H1 (cell line): ENCODE data around the gene UTRN. TPM values are rescaled to one million over a fixed set of nuclear protein-coding genes. Genes with fewer than 3 reads are reported as not detected.

Experiments
- CTCF ChIA-PET: fragments of 300-600 bp; sonication (Branson Sonifier 250); formaldehyde crosslinking; loops from one replicate; lab custom pipeline; 2021; ENCODE audit not compliant: partially characterized antibody; lab: Charles Lee
- POLR2A ChIA-PET: fragments of 300-600 bp; sonication (Branson Sonifier 250); formaldehyde crosslinking; loops from one replicate; lab custom pipeline; 2021; ENCODE audit warnings: inconsistent platforms; ENCODE audit not compliant: partially characterized antibody; lab: Charles Lee
- DNase-seq, 2 experiments: peaks; one replicate each; pipeline versions ENCODE4 v3.0.0 to v3.0.0-alpha.2; 2010 to 2022; ENCODE audit warnings: low spot score in 2 of 2, low read depth in 1 of 2, mixed read lengths in 1 of 2
- FAIRE-seq: peaks from 2 replicates; lab custom pipeline; 2011; peaks lifted over from hg19 to GRCh38; lab: Jason Lieb, UNC
- H2AFZ ChIP-seq: 2 replicates; pipeline ENCODE4 v1.8.1; 2012; ENCODE audit warnings: low read length, inconsistent platforms
- H2AK5ac ChIP-seq: 2 replicates; pipeline ENCODE4 v1.6.1; 2013; ENCODE audit warnings: low read depth, low read length
- H2BK120ac ChIP-seq: replicated peaks from 2 replicates; pipeline ENCODE3; 2013; ENCODE audit warnings: low read depth, low read length, inconsistent platforms
- H2BK12ac ChIP-seq: 2 replicates; pipeline ENCODE4 v1.6.1; 2013; ENCODE audit warnings: low read depth, low read length
- H2BK15ac ChIP-seq: 2 replicates; pipeline ENCODE4 v1.6.1; 2013; ENCODE audit warnings: low read length
- H2BK20ac ChIP-seq: 2 replicates; pipeline ENCODE4 v1.6.1; 2013; ENCODE audit warnings: low read length
- H2BK5ac ChIP-seq: 2 replicates; pipeline ENCODE4 v1.6.1; 2013; ENCODE audit warnings: low read depth, low read length
- H3K14ac ChIP-seq: 2 replicates; pipeline ENCODE4 v1.6.1; 2013; ENCODE audit warnings: inconsistent platforms; ENCODE audit not compliant: insufficient read length
- H3K18ac ChIP-seq: 2 replicates; pipeline ENCODE4 v1.6.1; 2013; ENCODE audit warnings: low read length; ENCODE audit errors: extremely low read depth
- H3K23ac ChIP-seq: 2 replicates; pipeline ENCODE4 v1.6.1; 2013; ENCODE audit warnings: inconsistent platforms; ENCODE audit not compliant: insufficient read length
- H3K23me2 ChIP-seq: 2 replicates; pipeline ENCODE4 v1.6.1; 2013; ENCODE audit warnings: low read depth, low read length
- H3K27ac ChIP-seq: 2 replicates; pipeline ENCODE4 v1.6.1; 2011; ENCODE audit warnings: low read depth, low read length, inconsistent platforms
- H3K27me3 ChIP-seq, 4 experiments: replicated peaks in 1 of 4; 1 replicate in 1 of 4; 2 replicates in 3 of 4; pipeline versions ENCODE4 v1.6.1 to v1.8.1; 2011 to 2013; ENCODE audit warnings: low read length in 3 of 4, mild to moderate bottlenecking in 3 of 4, inconsistent platforms in 2 of 4, mixed read lengths in 2 of 4, moderate library complexity in 1 of 4; ENCODE audit not compliant: control insufficient read depth in 3 of 4, insufficient read depth in 3 of 4; ENCODE audit errors: extremely low read depth in 1 of 4
- H3K36me3 ChIP-seq, 4 experiments: 2 replicates each; pipeline versions ENCODE4 v1.6.1 to v1.8.1; 2011 to 2013; ENCODE audit warnings: mild to moderate bottlenecking in 4 of 4, low read length in 3 of 4, moderate library complexity in 2 of 4, control low read depth in 1 of 4, inconsistent platforms in 1 of 4; ENCODE audit not compliant: insufficient read depth in 4 of 4, control insufficient read depth in 2 of 4
- H3K4ac ChIP-seq: replicated peaks from 2 replicates; pipeline ENCODE3; 2013; ENCODE audit warnings: low read length, low read depth, mixed read lengths, inconsistent platforms; ENCODE audit not compliant: insufficient read length
- H3K4me1 ChIP-seq, 4 experiments: replicated peaks in 1 of 4; 1 replicate in 1 of 4; 2 replicates in 3 of 4; pipeline versions ENCODE4 v1.6.1 to v1.8.1; 2011 to 2013; ENCODE audit warnings: low read length in 3 of 4, inconsistent platforms in 2 of 4, mixed read lengths in 1 of 4; ENCODE audit not compliant: insufficient read depth in 4 of 4, control insufficient read depth in 3 of 4
- H3K4me2 ChIP-seq, 2 experiments: 2 replicates each; pipeline versions ENCODE4 v1.6.1 to v1.8.1; 2011 to 2013; ENCODE audit warnings: low read depth in 2 of 2, low read length in 2 of 2, control low read depth in 1 of 2, inconsistent platforms in 1 of 2, mild to moderate bottlenecking in 1 of 2; ENCODE audit not compliant: insufficient read depth in 1 of 2
- H3K4me3 ChIP-seq, 4 experiments: fragments of 200-600, 300-600 bp in 1 of 4; sonication (generic), shearing (Covaris generic), sonication (Bioruptor Twin) in 1 of 4; 2 replicates each; pipeline versions ENCODE4 v1.5.1 to v1.8.1; 2011 to 2016; ENCODE audit warnings: low read length in 4 of 4, low read depth in 3 of 4, control low read depth in 2 of 4, inconsistent platforms in 2 of 4, mild to moderate bottlenecking in 2 of 4, mixed read lengths in 1 of 4, moderate library complexity in 1 of 4; ENCODE audit not compliant: insufficient read depth in 2 of 4; ENCODE audit errors: extremely low read depth in 1 of 4
- H3K56ac ChIP-seq: replicated peaks from 2 replicates; pipeline ENCODE3; 2013; ENCODE audit warnings: low read depth, mild to moderate bottlenecking, mixed read lengths, low read length, inconsistent platforms; ENCODE audit not compliant: insufficient read length
- H3K79me1 ChIP-seq: 2 replicates; pipeline ENCODE4 v1.6.1; 2013; ENCODE audit warnings: low read depth, low read length, control low read depth
- H3K79me2 ChIP-seq, 2 experiments: 2 replicates each; pipeline versions ENCODE4 v1.6.1 to v1.8.1; 2012 to 2013; ENCODE audit warnings: low read length in 2 of 2, mild to moderate bottlenecking in 2 of 2, inconsistent platforms in 1 of 2; ENCODE audit not compliant: insufficient read depth in 2 of 2, control insufficient read depth in 1 of 2
- H3K9ac ChIP-seq, 4 experiments: replicated peaks in 1 of 4; 1 replicate in 1 of 4; 2 replicates in 3 of 4; pipeline versions ENCODE4 v1.6.1 to v1.8.1; 2011 to 2013; ENCODE audit warnings: low read depth in 3 of 4, low read length in 3 of 4, control low read depth in 2 of 4, mild to moderate bottlenecking in 2 of 4, moderate library complexity in 2 of 4, inconsistent platforms in 1 of 4; ENCODE audit errors: extremely low read depth in 1 of 4
- H3K9me3 ChIP-seq, 2 experiments: 2 replicates each; pipeline versions ENCODE4 v1.6.1 to v1.8.1; 2012 to 2013; ENCODE audit warnings: mild to moderate bottlenecking in 2 of 2, moderate library complexity in 2 of 2, control low read depth in 1 of 2, inconsistent platforms in 1 of 2, low read depth in 1 of 2, low read length in 1 of 2, mixed read lengths in 1 of 2; ENCODE audit not compliant: insufficient read depth in 2 of 2
- H4K20me1 ChIP-seq, 2 experiments: replicated peaks in 1 of 2; 2 replicates each; pipeline versions ENCODE3 to v1.8.1; 2011 to 2013; ENCODE audit warnings: inconsistent platforms in 2 of 2, low read length in 2 of 2, mild to moderate bottlenecking in 1 of 2; ENCODE audit not compliant: insufficient read depth in 2 of 2, control insufficient read depth in 1 of 2
- H4K5ac ChIP-seq: 2 replicates; pipeline ENCODE4 v1.6.1; 2013; ENCODE audit warnings: low read length, low read depth, mixed read lengths, inconsistent platforms; ENCODE audit not compliant: insufficient read length
- H4K8ac ChIP-seq: 2 replicates; pipeline ENCODE4 v1.8.0; 2013; ENCODE audit warnings: mild to moderate bottlenecking, moderate library complexity, low read length, inconsistent platforms; ENCODE audit not compliant: insufficient read depth; ENCODE audit errors: extremely low read depth
- H4K91ac ChIP-seq: replicated peaks from 2 replicates; pipeline ENCODE3; 2013; ENCODE audit warnings: low read length, mixed read lengths, inconsistent platforms; ENCODE audit not compliant: insufficient read length
- BRCA1 ChIP-seq: IDR thresholded peaks from 2 replicates; pipeline ENCODE4 v1.6.1; 2012; ENCODE audit warnings: low read depth, low read length, improper control_type of control experiment
- CBX8 ChIP-seq: fragments of 300-800, 300-1000 bp; sonication (generic); IDR thresholded peaks from 2 replicates; pipeline ENCODE4 v1.7.1; 2016; ENCODE audit warnings: low read depth, low read length, borderline replicate concordance
- CHD1 ChIP-seq: IDR thresholded peaks from 2 replicates; pipeline ENCODE4 v1.6.1; 2012; ENCODE audit warnings: low read depth, low read length, improper control_type of control experiment
- GABPA ChIP-seq: IDR thresholded peaks from 2 replicates; pipeline ENCODE4 v1.6.1; 2011; ENCODE audit warnings: mild to moderate bottlenecking, low read length, moderate library complexity, borderline replicate concordance; ENCODE audit not compliant: insufficient read depth
- GTF2F1 ChIP-seq: IDR thresholded peaks from 2 replicates; pipeline ENCODE4 v1.6.1; 2012; ENCODE audit warnings: low read depth, low read length, improper control_type of control experiment, borderline replicate concordance
- POU5F1 ChIP-seq: IDR thresholded peaks from 2 replicates; pipeline ENCODE4 v1.6.1; 2011; ENCODE audit warnings: low read depth, mild to moderate bottlenecking, low read length, moderate library complexity
- SIRT6 ChIP-seq: IDR thresholded peaks from one replicate; pipeline ENCODE4 v1.7.1; 2012; ENCODE audit warnings: low read length, inconsistent platforms
- SP1 ChIP-seq: IDR thresholded peaks from 2 replicates; pipeline ENCODE4 v1.6.1; 2011; ENCODE audit warnings: low read depth, low read length
- SP2 ChIP-seq: IDR thresholded peaks from 2 replicates; pipeline ENCODE4 v1.6.1; 2012; ENCODE audit warnings: mild to moderate bottlenecking, low read length, inconsistent platforms
- SUZ12 ChIP-seq: fragments of 200-600 bp; sonication (generic); IDR thresholded peaks from 2 replicates; pipeline ENCODE4 v1.6.1; 2012; ENCODE audit warnings: mild to moderate bottlenecking, inconsistent platforms, low read length, moderate library complexity, mixed read lengths
- WGBS, 2 experiments: shearing (Covaris generic) in 1 of 2; methylation state at CpG; one replicate each; pipeline versions ENCODE4 v1.1.6 to v1.1.7; 2013 to 2015; ENCODE audit warnings: low lambda C conversion rate in 2 of 2, mixed read lengths in 2 of 2, inconsistent platforms in 1 of 2, low coverage in 1 of 2, missing lambda C conversion rate in 1 of 2; ENCODE audit not compliant: insufficient replicate concordance in 2 of 2, insufficient coverage in 1 of 2, insufficient read length in 1 of 2; ENCODE audit errors: extremely low coverage in 1 of 2, missing lambda C conversion rate in 1 of 2; 5-methylcytosine and 5-hydroxymethylcytosine counted together
- long read RNA-seq, 2 experiments: library from RNA in 1 of 2; library from capped mRNA in 1 of 2; stranded (forward); transcript quantifications; one replicate each; pipeline ENCODE4 v2.0.0, GENCODE V29; 2021; ENCODE audit warnings: inconsistent platforms in 1 of 2
- polyA minus RNA-seq, 3 experiments: library from RNA; depleted of rRNA, polyadenylated mRNA; stranded (reverse); fragments of >200 nt; gene quantifications; 1 replicate in 2 of 3; 2 replicates in 1 of 3; pipeline ENCODE4 v1.2.3, GENCODE V29; 2011
- polyA plus RNA-seq, 7 experiments: library from polyadenylated mRNA; depleted of rRNA in 3 of 7; stranded (reverse) in 5 of 7; unstranded in 2 of 7; fragments of >200 nt in 5 of 7; fragments of 200-250 nt in 2 of 7; gene quantifications; 1 replicate in 5 of 7; 2 replicates in 1 of 7; 4 replicates in 1 of 7; pipeline versions ENCODE4 v1.2.1 to v1.2.3, GENCODE V29; 2011 to 2013; ENCODE audit warnings: missing spikeins in 2 of 7, mixed read lengths in 2 of 7
- total RNA-seq: library from RNA; stranded (reverse); fragmentation: NEBNext Ultra II Directional; extraction: Animal tissue kit (Norgen Biotek cat#: 25700); gene quantifications from 2 replicates; pipeline ENCODE4 v1.2.1, GENCODE V29; 2021

The UTRN gene
- total RNA-seq (91.2 and 112 TPM in 2 replicates), polyA plus RNA-seq (2011; rRNA removed) (21.8 and 25.0 TPM in 2 replicates), polyA minus RNA-seq (2011; rRNA and poly(A)+ RNA removed) (85.4 and 136 TPM in 2 replicates)
- polyA plus RNA-seq (2011; cell fraction: cytosol; rRNA removed), result 30.4 TPM
- polyA plus RNA-seq (2011; cell fraction: nucleus; rRNA removed), result 45.8 TPM
- polyA plus RNA-seq (2012, experiment 1 of 2), result 34.7 to 45.5 TPM (median 41.2 TPM) in 4 replicates
- polyA plus RNA-seq (2012, experiment 2 of 2), result 1.9 TPM
- 37.2 TPM for polyA plus RNA-seq (2013, experiment 1 of 2)
- 37.2 TPM for polyA plus RNA-seq (2013, experiment 2 of 2)
- polyA minus RNA-seq (2011; cell fraction: cytosol; rRNA and poly(A)+ RNA removed), result 81.0 TPM
- polyA minus RNA-seq (2011; cell fraction: nucleus; rRNA and poly(A)+ RNA removed), result 206 TPM
- long read RNA-seq, experiment 1, partial matches to known transcripts, result 27 of 32 reads
- long read RNA-seq, experiment 1, other reads (novel, unspliced or antisense), result 5 of 32 reads
- long read RNA-seq, experiment 2, partial matches to known transcripts, result 2 of 5 reads
- long read RNA-seq, experiment 2, other reads (novel, unspliced or antisense), result 3 of 5 reads

GRCh38 chr6:144284783-144285547 is at the start of gene UTRN:
Gene UTRN (plus strand): TSS chr6:144285335. CDS start chr6:144291829, 6,494 bp downstream.
- H3K23ac ChIP-seq, result no peak within 1 kb of the TSS
- H3K27me3 ChIP-seq, result no peaks in the 10 kb centered on the region; a peak in 1 of 7 replicates
- H3K79me1 ChIP-seq, result no peaks in the 10 kb centered on the region; the same call in 1 of the 2 replicates
- peaks cover 0 to 7% (median 2%) of the 10 kb centered on the region in 4 experiments; a peak in 2 of 7 replicates for H3K4me1 ChIP-seq
- peak within 1 kb of the TSS; percentile 84 for H3K27ac ChIP-seq
- H3K79me2 ChIP-seq, result peaks cover 0 to 17% of the 10 kb centered on the region in 2 experiments; a peak in 3 of 4 replicates
- H3K4me3 ChIP-seq, result peak within 1 kb of the TSS; percentile 83 to 87 (median 85)
- no peak within 1 kb of the TSS for H3K4ac ChIP-seq
- peak within 1 kb of the TSS; percentile 85 for H4K5ac ChIP-seq
- H2BK12ac ChIP-seq, result peak within 1 kb of the TSS; percentile 40; the same call in 1 of the 2 replicates
- H3K4me2 ChIP-seq, result peak within 1 kb of the TSS; percentile 80 to 82
- peak within 1 kb of the TSS; percentile 46; the same call in 1 of the 2 replicates for H2BK15ac ChIP-seq
- H4K8ac ChIP-seq, result peak within 1 kb of the TSS; percentile 98
- no peak within 1 kb of the TSS for H2AK5ac ChIP-seq
- DNase-seq, result peak in 1 of 2 experiments; percentile 89
- no peak within 1 kb of the TSS; the same call in none of the 2 replicates for H2AFZ ChIP-seq
- H2BK5ac ChIP-seq, result peak within 1 kb of the TSS; percentile 25; the same call in 1 of the 2 replicates
- no peak within 1 kb of the TSS for H2BK20ac ChIP-seq
- WGBS, 2 experiments, result 1% methylated on average over 34 of the region's 84 CpGs; no CpG with 5 or more reads in 1 of the 2 experiments
- CTCF ChIA-PET, result interaction anchor here (0.7 to 2.3 kb wide), 5 partner anchors 18 to 64 kb away, joined by 3 to 9 read pairs (median 5); no protein-coding TSS in a partner anchor
- H4K91ac ChIP-seq, result peak within 1 kb of the TSS; percentile 26
- peak within 1 kb of the TSS; percentile 64 for H3K18ac ChIP-seq
- H3K56ac ChIP-seq, result peak within 1 kb of the TSS; percentile 49
- no peaks in the 10 kb centered on the region for H4K20me1 ChIP-seq
- POLR2A ChIA-PET, result interaction anchor here (1.2 to 1.8 kb wide), 4 partner anchors 47 to 68 kb away, joined by 4 to 6 read pairs (median 4); no protein-coding TSS in a partner anchor
- FAIRE-seq, result no peak
- no peaks in the 10 kb centered on the region for H3K36me3 ChIP-seq
- H3K14ac ChIP-seq, result no peak within 1 kb of the TSS
- peak within 1 kb of the TSS; percentile 78 to 84 (median 80) for H3K9ac ChIP-seq
- H3K9me3 ChIP-seq, result no peaks in the 10 kb centered on the region
- H2BK120ac ChIP-seq, result no peak within 1 kb of the TSS
- peaks cover 15% of the 10 kb centered on the region for H3K23me2 ChIP-seq
- TF ChIP-seq GTF2F1, result no peak
- TF ChIP-seq POU5F1, result no peak
- no peak for TF ChIP-seq GABPA
- TF ChIP-seq SUZ12, result no peak
- no peak for TF ChIP-seq SP2
- TF ChIP-seq SP1, result no peak
- TF ChIP-seq BRCA1, result no peak
- no peak for TF ChIP-seq CHD1
- TF ChIP-seq CBX8, result no peak
- TF ChIP-seq SIRT6, result no peak
